NCI-H187 treated with DMSO at 0.1 percent for 48 hours (cell line): ENCODE results near the gene PLXDC2.
"Not testable (repeated sequence)": the region's sequence is repeated elsewhere in the genome, so short reads cannot be mapped to it uniquely, and the experiment has no call there.

Source experiments
- DNase-seq: peaks from one replicate; lab custom pipeline; 2025; lab: John Stamatoyannopoulos, UW

Gene PLXDC2

DNA sequence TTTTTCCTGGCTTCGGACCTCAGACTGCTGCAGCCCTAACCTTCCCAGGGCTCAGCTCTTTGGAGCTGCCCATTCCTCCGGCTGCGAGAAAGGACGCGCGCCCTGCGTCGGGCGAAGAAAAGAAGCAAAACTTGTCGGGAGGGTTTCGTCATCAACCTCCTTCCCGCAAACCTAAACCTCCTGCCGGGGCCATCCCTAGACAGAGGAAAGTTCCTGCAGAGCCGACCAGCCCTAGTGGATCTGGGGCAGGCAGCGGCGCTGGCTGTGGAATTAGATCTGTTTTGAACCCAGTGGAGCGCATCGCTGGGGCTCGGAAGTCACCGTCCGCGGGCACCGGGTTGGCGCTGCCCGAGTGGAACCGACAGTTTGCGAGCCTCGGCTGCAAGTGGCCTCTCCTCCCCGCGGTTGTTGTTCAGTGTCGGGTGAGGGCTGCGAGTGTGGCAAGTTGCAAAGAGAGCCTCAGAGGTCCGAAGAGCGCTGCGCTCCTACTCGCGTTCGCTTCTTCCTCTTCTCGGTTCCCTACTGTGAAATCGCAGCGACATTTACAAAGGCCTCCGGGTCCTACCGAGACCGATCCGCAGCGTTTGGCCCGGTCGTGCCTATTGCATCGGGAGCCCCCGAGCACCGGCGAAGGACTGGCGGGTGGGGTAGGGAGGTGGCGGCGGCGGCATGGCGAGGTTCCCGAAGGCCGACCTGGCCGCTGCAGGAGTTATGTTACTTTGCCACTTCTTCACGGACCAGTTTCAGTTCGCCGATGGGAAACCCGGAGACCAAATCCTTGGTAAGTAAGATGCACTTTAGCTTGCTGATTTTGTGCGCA lies at the start of gene PLXDC2:
Gene PLXDC2, plus strand, starts transcription at position 22 of the 820 bp plus-strand sequence.
- no peak for DNase-seq

DNA sequence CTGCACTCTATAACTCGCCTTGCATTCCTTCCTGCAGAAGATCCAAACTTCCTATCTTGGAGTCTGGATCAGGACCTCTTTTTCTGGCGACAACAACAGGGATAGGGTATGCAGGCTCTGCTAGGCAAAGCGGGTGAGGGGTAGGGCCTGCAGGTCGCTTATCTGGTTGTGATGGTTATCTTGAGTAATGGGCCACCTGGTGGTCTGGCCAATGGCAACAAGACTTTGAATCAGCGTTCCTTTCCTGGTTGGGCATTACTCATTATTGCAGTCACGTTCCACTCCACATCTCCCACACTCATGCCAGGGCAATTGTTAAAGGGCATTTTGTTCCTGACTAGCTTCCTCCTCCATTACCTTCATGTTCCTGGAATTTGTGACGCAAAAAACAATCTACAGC lies 48.4 kb upstream of the PLXDC2 start:
- no peak for DNase-seq

DNA sequence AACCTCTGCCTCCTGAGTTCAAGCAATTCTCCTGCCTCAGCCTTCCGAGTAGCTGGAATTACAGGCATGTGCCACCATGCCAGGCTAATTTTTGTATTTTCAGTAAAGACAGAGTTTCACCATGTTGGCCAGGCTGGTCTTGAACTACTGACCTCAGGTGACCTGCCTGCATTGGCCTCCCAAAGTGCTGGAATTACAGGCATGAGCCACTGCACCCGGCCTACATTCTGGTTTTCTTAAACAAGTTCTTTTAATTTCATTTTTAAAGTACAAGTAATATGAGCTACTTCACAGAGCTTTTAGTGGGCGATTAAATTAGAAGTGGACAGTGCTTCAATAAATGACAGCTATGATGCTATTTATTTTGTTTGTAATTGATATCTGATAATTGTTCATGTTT lies 46.4 kb upstream of the PLXDC2 start:
- not testable (repeated sequence) for DNase-seq

DNA sequence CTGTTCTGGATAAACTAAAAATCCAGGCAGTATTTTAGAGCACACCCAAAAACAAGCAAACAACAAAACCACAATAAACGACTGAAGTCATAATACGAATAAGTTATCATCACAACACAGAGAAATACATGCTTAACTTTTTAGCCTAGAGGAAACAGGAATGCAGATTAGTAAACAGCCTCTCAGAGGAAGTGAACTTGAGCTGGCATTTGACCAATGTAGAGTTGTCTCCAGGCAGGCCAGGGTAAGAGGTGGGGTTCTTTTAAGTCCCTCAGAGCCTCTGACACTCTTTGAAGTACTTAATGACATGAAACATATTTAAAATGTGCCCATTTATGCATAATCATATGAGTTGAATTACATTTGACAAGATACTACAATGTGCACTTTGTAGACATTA lies 43.3 kb upstream of the PLXDC2 start:
- DNase-seq = no peak

DNA sequence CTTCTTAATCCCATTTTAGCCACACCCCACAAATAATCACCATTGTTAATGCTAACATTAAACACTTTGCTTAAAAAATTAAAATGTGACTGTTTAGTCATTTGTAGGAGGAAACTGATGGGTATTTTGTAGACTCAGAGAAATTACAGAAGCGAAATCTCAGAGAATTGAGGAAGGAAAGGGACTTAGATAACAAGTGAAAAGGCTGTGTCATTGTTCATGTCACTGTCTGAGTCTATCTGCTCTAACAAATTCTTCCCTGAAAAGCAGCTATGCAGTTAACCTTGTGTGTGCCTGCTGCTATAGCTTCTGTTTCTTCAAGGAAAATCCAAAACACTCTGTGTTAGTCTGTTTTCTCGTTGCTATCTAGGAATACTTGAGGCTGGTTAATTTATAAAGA lies 40.9 kb upstream of the PLXDC2 start:
- no peak for DNase-seq

DNA sequence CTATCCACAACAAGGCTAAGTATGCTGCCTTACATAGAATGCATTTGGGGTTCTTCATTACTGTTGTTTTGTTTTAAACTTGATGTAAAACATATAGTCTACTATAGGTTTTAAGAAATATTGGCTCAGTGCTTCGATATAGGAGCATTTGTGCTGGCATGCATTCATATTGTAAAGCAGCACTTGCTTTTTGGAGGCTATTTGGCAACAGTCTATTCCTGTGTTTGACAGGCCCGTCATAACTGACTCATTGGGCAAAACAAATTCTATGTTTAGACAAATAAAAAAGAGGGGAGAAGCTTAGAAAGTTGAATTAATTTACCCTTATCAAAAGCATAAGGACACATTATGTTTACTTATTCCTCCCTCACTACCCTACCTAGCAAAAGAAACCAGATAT lies 38.4 kb upstream of the PLXDC2 start:
- no peak for DNase-seq

DNA sequence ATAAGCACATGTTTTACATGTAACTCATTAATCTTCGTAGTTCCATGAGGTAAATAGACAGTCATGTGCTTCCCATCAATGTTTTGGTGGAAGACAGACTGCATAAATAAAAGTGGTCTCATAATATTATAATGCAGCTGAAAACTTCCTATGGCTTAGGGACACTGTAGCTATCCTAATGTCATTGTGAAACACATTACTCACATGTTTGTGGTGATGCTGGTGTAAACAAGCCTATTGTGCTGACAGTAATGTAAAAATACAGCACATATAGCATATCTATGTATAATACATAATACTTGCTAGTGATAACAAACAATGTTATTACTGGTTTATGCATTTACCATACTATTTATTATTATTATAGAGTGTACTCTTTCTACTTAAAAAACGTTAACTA lies 37.2 kb upstream of the PLXDC2 start:
- DNase-seq = no peak

DNA sequence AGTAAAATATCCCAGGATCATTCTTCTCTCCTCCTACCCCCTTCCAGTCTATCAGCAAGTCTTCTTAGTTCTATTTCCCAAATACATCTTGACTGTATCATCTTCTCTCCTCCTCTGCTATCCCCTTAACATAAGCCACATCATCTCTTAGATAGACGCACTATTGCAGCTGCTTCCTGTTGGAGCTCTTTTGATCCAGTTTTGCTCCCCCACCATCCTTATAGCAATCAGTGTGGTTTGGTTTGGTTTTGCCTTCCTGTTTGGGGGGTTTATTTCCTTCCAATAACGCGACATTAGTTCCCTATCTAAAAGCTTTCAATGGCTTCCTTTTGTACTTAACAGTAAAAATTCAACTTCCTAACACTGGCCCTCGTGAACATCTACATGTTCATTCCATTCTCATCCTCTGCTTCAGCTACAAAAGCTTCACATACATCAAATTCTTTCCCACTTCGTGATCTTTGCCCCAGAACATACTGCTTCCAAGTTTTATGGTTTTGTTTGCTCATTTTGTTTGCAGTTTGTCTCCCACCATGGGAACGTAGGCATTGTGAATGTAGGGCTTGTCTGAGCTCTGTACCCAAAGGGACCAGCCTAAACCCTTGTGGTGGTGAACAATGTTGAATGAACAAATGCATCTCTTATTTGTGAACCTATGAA lies 33.7 kb upstream of the PLXDC2 start:
- DNase-seq = no peak

DNA sequence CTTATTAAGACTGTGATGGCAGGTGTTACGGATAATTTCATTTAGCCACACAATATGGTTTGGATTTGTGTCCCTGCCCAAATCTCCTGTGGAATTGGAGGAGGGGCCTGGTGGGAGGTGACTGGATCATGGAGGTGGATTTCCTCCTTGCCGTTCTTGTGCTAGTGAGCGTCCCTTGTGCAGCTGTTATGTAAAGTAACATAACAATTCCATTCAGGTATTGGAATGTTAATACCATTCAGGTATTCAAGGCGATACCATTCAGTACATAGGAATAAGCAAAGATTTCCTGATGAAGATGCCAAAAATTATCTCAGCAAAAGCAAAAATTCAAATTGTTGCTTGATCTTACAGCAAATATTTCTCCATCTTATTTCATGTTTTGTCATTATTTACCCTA lies 32.5 kb upstream of the PLXDC2 start:
- DNase-seq = no peak

DNA sequence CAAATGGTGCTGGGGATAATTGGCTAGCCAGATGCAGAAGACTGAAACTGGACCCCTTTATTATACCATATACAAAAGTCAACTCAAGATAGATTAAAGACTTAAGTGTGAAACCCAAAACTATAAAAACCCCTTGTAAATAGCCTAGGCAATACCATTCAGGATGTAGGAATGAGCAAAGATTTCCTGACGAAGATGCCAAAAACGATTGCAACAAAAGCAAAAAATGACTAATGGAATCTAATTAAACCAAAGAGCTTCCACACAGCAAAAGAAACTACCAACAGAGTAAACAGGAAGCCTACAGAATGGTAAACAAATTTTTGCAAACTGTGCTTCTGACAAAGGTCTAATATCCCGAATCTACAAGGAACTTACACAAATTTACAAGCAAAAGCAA lies 30.9 kb upstream of the PLXDC2 start:
- no peak for DNase-seq

DNA sequence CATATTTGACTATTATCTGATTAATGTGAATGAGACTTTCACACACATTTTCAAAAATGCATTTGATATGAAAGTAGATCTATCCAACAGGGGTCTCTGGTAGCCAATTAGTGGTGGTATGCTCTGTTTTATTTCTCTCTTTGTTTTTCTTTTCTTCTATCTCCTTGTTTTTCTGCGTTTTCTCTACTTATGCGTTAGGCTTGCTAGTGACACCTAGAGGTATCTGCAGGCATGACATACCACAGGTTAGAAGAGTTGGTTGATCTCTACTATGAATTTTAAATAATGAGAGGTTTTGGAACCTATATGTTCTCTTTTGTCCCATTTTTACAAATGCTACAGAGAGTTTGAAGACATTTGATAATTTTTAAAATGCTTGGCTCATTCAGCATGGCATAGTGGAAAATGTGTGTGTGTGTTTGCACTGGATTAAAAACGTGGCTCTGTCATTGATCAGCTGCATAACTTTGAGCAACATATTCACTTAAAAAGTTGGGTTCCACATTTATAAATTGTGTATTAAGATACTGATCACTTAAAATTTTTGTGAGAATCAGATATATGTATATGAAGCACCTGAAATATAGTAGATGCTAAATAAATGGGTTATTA lies 28.1 kb upstream of the PLXDC2 start:
- no peak for DNase-seq

DNA sequence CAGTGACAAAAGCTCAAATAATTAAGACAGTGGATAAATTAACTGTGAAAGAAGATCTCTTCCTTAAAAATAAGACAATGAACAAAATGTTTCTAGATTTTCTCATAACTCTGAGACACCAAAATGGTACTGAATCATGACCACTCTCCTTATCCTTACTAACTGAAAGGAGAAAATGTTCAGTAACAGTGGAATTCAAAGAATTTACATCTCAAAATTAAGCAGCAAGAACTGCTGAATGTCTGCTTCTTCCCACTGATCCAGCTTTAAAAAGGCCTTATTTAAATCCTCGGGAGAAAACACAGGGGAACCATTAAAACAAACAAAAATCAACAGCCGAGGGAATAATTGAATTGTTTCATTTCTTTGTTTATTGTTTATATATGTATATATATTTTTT lies 27.3 kb upstream of the PLXDC2 start:
- DNase-seq = no peak

DNA sequence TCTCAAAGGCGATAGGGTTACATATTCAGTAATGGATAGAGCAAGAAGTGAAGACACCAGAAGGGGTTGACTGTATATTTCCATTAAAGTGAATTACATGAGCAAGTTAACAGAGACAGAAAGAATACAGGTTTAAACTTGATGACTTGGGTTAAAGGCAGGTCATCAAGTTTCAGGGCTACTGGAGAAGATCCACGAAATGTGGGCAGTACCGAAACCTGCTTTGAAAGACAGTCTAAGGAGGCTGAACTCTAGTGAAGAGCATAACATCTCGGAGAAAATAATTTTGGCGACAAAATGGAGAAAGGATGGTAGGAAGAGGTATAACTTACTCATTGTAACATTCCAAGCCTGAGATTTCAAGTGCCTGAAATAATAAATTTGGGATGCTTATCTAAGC lies 26.6 kb upstream of the PLXDC2 start:
- DNase-seq = no peak

DNA sequence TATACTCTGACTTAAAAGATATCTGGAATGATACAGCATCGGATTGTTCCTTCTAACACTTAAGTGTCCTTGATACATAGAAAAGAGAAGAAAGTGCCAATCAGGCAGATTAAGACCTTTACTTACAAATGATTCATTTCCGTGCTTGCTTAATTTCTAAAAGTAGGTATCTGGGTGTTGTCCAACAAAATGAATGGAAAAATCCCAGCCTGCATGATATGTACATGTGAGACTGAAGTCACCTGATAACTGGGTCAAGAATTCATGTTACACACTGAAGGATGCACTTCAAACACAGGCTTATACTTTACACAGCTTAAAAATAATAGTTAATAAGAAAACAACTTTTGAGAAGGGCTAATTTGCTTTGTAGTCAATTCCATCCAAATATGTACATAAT lies 25.2 kb upstream of the PLXDC2 start:
- no peak for DNase-seq

DNA sequence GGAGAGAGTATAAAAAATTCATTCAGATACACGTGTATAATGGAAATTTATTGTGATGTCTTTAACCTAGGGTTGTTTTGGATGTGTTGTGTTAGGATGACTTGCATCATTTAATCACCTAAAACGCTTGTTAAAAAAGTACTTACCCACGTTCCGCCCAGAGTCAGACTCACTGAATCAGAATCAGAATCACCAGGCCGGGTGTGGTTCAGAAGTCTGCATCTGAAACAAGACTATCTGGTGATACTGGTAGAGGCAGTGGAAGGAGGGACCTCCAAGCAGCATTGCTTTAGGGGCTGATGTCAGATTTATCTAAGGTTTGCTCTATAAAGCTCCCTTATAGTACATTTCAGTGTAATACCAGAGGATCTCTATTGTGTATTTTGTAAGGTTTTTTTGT lies 20.5 kb upstream of the PLXDC2 start:
- DNase-seq = no peak

DNA sequence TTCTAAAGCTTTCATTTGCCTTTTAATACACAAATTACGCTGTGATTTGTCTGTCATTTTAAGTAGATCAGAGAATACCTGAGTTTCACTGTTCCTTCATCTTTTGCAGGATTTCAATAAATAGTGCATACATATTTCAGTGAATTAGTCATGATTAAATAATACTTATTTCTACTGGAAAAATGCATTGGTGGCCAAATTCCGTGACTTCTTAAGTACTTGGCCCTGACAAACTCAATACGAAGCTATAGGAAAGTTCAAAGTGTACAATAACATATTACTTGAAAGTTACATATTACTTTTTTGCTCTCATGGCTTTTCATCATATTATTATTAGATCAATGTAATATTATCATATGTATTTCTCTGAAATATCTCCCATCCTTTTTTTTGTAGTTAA lies 16.1 kb upstream of the PLXDC2 start:
- DNase-seq = no peak

DNA sequence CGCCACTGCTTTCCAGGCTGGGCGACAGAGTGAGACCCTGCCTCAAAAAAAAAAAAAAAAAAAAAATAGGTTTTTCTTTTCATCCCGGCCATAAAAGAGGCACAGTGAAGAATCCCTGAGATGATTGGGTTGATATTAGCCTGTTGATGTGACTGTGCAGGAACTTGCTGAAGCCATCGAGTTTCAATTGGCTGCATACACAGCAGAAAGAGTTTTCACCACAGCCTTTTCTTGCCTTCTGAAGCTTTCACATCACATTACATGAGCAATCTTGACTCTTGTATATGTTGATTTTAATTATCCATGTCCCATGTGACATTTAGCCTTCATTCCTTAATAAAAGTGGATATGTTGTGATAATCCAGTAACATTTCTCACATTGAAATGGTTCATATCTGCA lies 14.9 kb upstream of the PLXDC2 start:
- no peak for DNase-seq

DNA sequence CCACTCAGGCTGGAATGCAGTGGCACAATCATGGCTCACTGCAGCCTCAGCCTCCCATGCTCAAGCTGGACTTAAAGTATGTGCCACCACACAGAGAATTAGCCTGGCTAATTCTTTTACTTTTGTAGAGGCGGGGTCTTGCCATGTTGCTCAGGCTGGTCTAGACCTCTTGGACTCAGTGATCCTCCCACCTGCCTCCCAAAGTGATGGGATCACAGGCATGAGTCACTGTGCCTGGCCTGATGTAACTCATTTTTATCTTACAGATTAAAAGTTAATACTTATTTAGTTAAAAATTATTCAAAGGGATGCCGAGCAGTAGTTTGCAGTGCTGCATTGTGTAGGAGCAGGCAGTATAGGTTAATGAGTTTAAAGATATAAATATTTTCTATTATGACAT lies 12.6 kb upstream of the PLXDC2 start:
- DNase-seq = no peak

DNA sequence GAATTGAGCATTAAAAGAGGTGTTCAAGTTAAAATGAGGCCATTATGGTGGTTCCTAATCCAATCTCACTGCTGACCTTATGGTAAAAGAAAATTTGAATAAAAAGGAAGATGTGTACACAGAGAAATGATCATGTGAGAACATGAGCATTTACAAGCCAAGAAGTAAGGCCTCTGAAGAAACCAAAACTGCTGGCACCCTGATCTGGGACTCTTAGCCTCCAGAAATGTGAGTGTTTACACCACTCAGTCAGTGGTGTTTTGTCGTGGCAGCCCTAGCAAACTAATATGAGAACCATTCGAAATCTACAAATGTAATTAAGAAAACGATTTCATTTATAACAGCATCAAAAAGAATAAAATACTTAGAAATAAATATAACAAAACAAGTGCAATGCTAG lies 6.8 kb upstream of the PLXDC2 start:
- DNase-seq = no peak

DNA sequence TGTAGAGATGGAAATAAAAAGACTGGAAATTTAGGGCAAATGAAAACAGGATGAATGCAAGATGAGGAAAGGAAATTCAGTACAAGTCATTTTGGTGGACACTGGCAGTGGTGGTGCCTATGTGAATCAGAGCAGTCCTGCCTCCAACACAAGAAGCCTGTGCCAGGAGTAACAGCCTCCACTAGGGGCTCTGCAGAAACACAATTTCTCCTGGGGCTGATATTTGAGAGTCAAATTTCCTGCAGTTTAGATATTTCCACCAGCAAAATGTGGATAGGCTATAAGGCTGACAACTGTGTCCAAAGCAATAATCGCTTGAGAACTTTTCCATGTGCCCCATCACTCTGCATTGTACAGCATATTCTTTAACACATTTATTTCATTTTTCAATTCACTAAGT lies 4.7 kb upstream of the PLXDC2 start:
- DNase-seq = no peak

DNA sequence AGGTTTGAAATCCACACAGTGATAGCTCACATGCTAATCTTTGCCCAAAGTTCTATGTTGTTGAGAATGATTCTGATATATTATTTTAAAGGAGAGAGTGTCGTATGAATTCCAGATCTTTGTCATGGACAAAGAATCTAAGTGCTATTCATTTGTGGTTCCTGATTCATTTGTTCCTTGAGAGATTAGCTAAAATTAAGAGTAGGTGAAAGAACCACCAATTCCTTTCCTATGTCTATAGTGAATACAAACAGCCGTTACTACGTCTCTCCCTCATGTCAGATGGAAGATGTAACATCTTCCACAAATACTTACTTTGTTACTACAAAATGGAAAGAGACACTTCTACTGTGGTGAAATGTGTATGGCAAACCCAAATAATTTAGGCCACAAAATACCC lies 3.3 kb upstream of the PLXDC2 start:
- DNase-seq = no peak

DNA sequence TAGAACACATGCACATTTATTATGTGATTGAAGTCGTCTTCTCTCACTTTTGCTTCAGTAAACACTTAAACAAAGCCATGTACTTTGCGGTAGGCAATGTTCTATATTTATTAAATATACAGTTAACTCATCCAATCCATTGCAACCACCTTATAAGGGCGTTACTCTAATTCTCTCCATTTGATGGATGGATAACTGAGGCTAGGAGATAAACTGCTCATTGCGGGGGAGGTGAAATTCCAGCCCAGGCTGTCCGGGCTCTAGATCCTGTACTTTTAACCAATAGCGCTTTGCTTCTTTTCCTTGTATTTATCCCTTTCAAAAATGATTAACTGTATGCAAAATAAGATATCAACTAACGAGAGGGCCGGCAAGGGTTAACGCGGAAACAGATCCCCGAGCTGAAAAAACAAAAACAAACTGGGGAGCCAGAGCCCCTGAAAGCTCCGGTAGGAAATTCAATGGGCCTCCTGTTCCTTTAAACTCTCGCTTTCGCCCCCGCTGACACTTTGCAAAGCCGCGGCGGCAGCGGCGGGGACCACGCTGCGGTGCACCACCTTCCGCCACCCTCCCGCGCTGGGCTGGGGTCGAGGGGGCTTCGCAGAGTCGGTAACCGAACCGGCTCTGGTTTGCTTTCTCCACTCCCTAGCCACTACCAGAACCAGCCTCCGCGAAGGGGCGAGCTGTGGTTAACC lies 1.0 kb upstream of the PLXDC2 start:
- no peak for DNase-seq
